Measurements from ENCODE around the gene SLC50A1. TPM values are rescaled to one million over a fixed set of nuclear protein-coding genes. Genes with fewer than 3 reads are reported as not detected.
"Not testable (repeated sequence)": the region's sequence is repeated elsewhere in the genome, so short reads cannot be mapped to it uniquely, and the experiment has no call there.

The SLC50A1 gene
- total RNA-seq, 1 experiment from 2014 or later: 67.6 TPM

DNA sequence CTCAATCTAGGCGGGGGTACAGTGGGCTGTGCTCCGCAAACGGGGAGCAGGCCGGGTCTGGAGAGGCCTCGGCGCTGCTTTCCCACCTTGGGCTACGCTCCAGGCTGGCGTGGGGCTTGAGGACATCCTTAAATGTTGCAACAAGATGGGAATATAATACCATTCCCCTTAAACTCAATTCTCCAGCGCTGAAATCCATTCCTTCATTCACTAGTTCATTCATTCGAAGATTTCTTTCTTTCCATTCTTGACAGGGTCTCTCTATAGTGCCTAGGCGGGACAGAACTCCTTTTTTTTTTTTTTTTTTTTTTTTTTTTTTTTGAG, 4.9 kb downstream of the SLC50A1 start:
- ChIA-PET CTCF (no interaction called here), POLR2A (ENCODE audit: unreplicated experiment) (no interaction called here)
- no peak overlapping the region for H3K27ac ChIP-seq

DNA sequence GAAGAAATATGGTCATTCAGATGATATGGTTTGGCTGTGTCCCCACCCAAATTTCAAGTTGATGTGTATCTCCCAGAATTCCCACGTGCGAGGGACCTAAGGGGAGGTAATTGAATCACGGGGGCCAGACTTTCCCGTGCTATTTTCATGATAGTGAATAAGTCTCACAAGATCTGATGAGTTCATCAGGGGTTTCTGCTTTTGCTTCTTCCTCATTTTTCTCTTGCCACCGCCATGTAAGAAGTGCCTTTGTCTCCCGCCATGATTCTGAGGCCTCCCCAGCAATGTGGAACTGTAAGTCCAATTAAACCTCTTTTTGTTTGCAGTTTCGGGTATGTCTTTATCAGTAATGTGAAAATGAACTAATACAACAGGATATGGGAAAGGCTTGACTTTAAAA, 6.1 kb downstream of the SLC50A1 start:
- TF ChIP-seq, protein P1, sequence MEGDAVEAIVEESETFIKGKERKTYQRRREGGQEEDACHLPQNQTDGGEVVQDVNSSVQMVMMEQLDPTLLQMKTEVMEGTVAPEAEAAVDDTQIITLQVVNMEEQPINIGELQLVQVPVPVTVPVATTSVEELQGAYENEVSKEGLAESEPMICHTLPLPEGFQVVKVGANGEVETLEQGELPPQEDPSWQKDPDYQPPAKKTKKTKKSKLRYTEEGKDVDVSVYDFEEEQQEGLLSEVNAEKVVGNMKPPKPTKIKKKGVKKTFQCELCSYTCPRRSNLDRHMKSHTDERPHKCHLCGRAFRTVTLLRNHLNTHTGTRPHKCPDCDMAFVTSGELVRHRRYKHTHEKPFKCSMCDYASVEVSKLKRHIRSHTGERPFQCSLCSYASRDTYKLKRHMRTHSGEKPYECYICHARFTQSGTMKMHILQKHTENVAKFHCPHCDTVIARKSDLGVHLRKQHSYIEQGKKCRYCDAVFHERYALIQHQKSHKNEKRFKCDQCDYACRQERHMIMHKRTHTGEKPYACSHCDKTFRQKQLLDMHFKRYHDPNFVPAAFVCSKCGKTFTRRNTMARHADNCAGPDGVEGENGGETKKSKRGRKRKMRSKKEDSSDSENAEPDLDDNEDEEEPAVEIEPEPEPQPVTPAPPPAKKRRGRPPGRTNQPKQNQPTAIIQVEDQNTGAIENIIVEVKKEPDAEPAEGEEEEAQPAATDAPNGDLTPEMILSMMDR (conservative IDR thresholded peaks at IDR 0.05): no peak
- no peak for TF ChIP-seq EZH2 (IDR thresholded peaks at IDR 0.05; ENCODE audit: low read depth)
- BruUV-seq (replicated peaks): no TSS peak
- Histone ChIP-seq H3K9me2 (ENCODE audit: insufficient read depth) (no peaks in the 10 kb centered on the region), H3K4me3 (no peak overlapping the region), H3K79me2 (ENCODE audit: low read depth) (peaks cover 33% of the 10 kb centered on the region), H3K9me3 (ENCODE audit: insufficient read depth, low read depth) (no peaks in the 10 kb centered on the region), H3F3A (ENCODE audit: insufficient read depth, low read depth) (peaks cover 16% of the 10 kb centered on the region; the same call in 1 of the 2 replicates), H3K27ac (no peak overlapping the region), H3K36me3 (ENCODE audit: low read depth) (no peaks in the 10 kb centered on the region), H3K27me3 (ENCODE audit: insufficient read depth, low read depth) (no peaks in the 10 kb centered on the region), H2AFZ (no peak overlapping the region), H3K4me2 (no peak overlapping the region), H4K20me1 (ENCODE audit: insufficient read depth) (no peaks in the 10 kb centered on the region), H3K4me1 (replicated peaks; ENCODE audit: insufficient read depth) (peaks cover 21% of the 10 kb centered on the region)
- DNase-seq: no peak
- ChIA-PET POLR2A (ENCODE audit: unreplicated experiment) (no interaction called here), CTCF (no interaction called here)
- intact Hi-C loops (cut with micrococcal nuclease; ENCODE audit: unreplicated experiment): no loop called here

More for the DNA sequence above, 4.9 kb downstream of the SLC50A1 start:
- intact Hi-C loops (cut with micrococcal nuclease; ENCODE audit: unreplicated experiment): loop anchor here (1.0 kb wide), 1 partner anchor 16 kb away; no protein-coding TSS in a partner anchor
- TF ChIP-seq, protein P1 (conservative IDR thresholded peaks at IDR 0.05): no peak
- no peak for TF ChIP-seq EZH2 (IDR thresholded peaks at IDR 0.05; ENCODE audit: low read depth)
- Histone ChIP-seq H4K20me1 (ENCODE audit: insufficient read depth) (no peaks in the 10 kb centered on the region), H3K36me3 (ENCODE audit: low read depth) (no peaks in the 10 kb centered on the region), H3K9me2 (ENCODE audit: insufficient read depth) (no peaks in the 10 kb centered on the region), H2AFZ (peak overlapping the region; percentile 88), H3K4me3 (peak overlapping the region; percentile 64; the same call in 1 of the 2 replicates), H3K4me1 (replicated peaks; ENCODE audit: insufficient read depth) (peaks cover 21% of the 10 kb centered on the region), H3F3A (ENCODE audit: insufficient read depth, low read depth) (peaks cover 21% of the 10 kb centered on the region), H3K79me2 (ENCODE audit: low read depth) (peaks cover 36% of the 10 kb centered on the region), H3K4me2 (peak overlapping the region; percentile 92), H3K9me3 (ENCODE audit: insufficient read depth, low read depth) (no peaks in the 10 kb centered on the region), H3K27me3 (ENCODE audit: insufficient read depth, low read depth) (no peaks in the 10 kb centered on the region)
- BruUV-seq (replicated peaks): no TSS peak
- no peak for DNase-seq

DNA sequence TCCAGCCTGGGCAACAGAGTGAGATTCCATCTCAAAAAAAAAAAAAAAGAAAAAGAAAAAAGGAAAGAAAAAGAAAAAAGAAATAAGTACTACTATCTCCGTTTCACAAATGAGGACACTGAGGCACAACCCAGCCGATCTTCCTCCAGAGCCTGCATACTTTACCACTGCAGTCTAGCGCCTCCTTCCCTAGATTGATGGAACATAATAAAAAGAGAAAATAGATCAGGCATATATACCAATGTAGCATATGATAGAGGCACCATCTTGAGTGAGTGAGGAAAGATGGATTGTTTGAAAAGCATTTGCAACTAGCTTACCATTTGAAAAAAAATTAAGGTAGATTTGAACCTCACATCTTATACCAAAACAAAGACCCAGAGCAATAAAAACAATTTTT, 9.8 kb downstream of the SLC50A1 start:
- intact Hi-C loops (cut with micrococcal nuclease; ENCODE audit: unreplicated experiment): no loop called here
- TF ChIP-seq, protein P1 (conservative IDR thresholded peaks at IDR 0.05): no peak; the same call in 1 of the 2 replicates
- no peak for TF ChIP-seq EZH2 (IDR thresholded peaks at IDR 0.05; ENCODE audit: low read depth)
- Histone ChIP-seq H2AFZ (no peak overlapping the region), H3K9me3 (ENCODE audit: insufficient read depth, low read depth) (no peaks in the 10 kb centered on the region), H3K36me3 (ENCODE audit: low read depth) (no peaks in the 10 kb centered on the region), H3K4me1 (replicated peaks; ENCODE audit: insufficient read depth) (no peaks in the 10 kb centered on the region), H3K4me2 (no peak overlapping the region), H3K27me3 (ENCODE audit: insufficient read depth, low read depth) (0 out of 2 replicates have a peak, but pooled peaks cover 4% of the 10 kb centered on the region), H3K4me3 (no peak overlapping the region), H3K79me2 (ENCODE audit: low read depth) (no peaks in the 10 kb centered on the region), H3K9me2 (ENCODE audit: insufficient read depth) (no peaks in the 10 kb centered on the region), H3F3A (ENCODE audit: insufficient read depth, low read depth) (no peaks in the 10 kb centered on the region), H4K20me1 (ENCODE audit: insufficient read depth) (no peaks in the 10 kb centered on the region), H3K27ac (no peak overlapping the region)
- POLR2A ChIA-PET (ENCODE audit: unreplicated experiment): interaction anchor here (0.6 kb wide), 1 partner anchor 19 kb away, joined by 3 read pairs; no protein-coding TSS in a partner anchor
- BruUV-seq (replicated peaks): no TSS peak
- DNase-seq: no peak
- CTCF ChIA-PET: interaction anchor here (1.0 kb wide), 1 partner anchor 15 kb away, joined by 3 read pairs; no protein-coding TSS in a partner anchor

DNA sequence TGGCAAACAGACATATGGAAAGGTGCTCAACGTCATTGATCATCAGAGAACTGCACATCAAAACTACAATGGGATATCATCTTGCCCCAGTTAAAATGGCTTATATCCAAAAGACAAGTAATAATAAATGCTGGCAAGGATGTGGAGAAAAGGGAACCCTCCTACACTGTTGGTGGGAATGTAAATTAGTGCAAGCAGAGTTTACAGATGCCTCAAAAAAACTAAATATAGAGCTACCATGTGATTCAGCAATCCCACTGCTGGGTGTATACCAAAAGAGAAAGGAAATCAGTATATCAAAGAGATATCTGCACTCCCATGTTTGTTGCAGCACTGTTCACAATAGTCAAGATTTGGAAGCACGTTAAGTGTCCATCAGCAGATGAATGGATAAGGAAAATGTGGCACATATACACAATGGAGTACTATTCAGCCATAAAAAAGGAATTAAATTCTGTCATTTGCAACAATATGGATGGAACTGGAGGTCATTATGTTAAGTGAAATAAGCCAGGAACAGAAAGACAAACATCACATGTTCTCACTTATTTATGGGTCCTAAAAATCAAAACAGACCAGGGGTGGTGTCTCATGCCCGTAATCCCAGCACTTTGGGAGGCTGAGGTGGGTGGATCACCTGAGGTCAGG, 20.5 kb downstream of the SLC50A1 start:
- H3K9me2 ChIP-seq (ENCODE audit: insufficient read depth); intact Hi-C loops (cut with micrococcal nuclease; ENCODE audit: unreplicated experiment); H3F3A ChIP-seq (ENCODE audit: insufficient read depth, low read depth); H3K27ac ChIP-seq; DNase-seq; H3K4me3 ChIP-seq; H3K4me1 ChIP-seq (replicated peaks; ENCODE audit: insufficient read depth); H3K4me2 ChIP-seq; H3K79me2 ChIP-seq (ENCODE audit: low read depth); H3K36me3 ChIP-seq (ENCODE audit: low read depth); CTCF ChIA-PET; H3K27me3 ChIP-seq (ENCODE audit: insufficient read depth, low read depth); H4K20me1 ChIP-seq (ENCODE audit: insufficient read depth); POLR2A ChIA-PET (ENCODE audit: unreplicated experiment); H3K9me3 ChIP-seq (ENCODE audit: insufficient read depth, low read depth); H2AFZ ChIP-seq; BruUV-seq (replicated peaks): not testable (repeated sequence)

Data from PC-9 (cell line).